ENCODE results near the gene DIAPH1. TPM values are rescaled to one million over a fixed set of nuclear protein-coding genes. Genes with fewer than 3 reads are reported as not detected.

Gene DIAPH1
- total and polyA plus RNA-seq, 8 donors: 18.0 to 181 (median 76.6) TPM

DNA sequence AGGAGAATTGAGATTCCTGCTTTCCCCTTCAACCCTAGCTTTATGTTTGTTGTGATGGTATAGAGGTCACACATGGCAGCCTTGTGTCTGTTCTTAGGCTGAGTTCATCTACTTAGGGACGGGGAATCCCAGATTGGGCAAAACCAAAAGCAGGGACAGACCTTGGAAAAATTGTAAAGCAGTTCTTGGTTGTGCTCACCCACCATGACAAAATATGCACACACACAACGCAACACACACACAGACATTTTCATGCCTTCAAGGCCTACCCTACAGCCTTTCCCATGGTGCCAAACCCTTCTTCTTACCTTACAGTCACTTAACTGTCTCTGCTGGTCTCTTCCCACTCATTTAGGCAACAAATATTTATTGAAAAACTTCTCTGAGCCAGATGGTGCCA lies 115.1 kb downstream of the DIAPH1 start:
- no peaks in the 10 kb centered on the region for H3K27me3 ChIP-seq
- WGBS, 5 donors: 94 to 100% (median 97%) methylated on average over 2 of the region's 2 CpGs
- no peaks in the 10 kb centered on the region for H3K9me3 ChIP-seq
- intact Hi-C loops (cut with DNase I; ENCODE audit: low total_unique reads): no loop called here
- no peak overlapping the region for H3K4me3 ChIP-seq
- no peak for DNase-seq
- H3K27ac ChIP-seq: no peak overlapping the region
- H3K36me3 ChIP-seq: peaks cover 0 to 27% (median 18%) of the 10 kb centered on the region in 4 donors
- H3K4me1 ChIP-seq: peaks cover 15 to 23% (median 20%) of the 10 kb centered on the region in 4 donors
- TF ChIP-seq, protein P1, sequence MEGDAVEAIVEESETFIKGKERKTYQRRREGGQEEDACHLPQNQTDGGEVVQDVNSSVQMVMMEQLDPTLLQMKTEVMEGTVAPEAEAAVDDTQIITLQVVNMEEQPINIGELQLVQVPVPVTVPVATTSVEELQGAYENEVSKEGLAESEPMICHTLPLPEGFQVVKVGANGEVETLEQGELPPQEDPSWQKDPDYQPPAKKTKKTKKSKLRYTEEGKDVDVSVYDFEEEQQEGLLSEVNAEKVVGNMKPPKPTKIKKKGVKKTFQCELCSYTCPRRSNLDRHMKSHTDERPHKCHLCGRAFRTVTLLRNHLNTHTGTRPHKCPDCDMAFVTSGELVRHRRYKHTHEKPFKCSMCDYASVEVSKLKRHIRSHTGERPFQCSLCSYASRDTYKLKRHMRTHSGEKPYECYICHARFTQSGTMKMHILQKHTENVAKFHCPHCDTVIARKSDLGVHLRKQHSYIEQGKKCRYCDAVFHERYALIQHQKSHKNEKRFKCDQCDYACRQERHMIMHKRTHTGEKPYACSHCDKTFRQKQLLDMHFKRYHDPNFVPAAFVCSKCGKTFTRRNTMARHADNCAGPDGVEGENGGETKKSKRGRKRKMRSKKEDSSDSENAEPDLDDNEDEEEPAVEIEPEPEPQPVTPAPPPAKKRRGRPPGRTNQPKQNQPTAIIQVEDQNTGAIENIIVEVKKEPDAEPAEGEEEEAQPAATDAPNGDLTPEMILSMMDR (IDR thresholded peaks at IDR 0.05): no peak
- TF ChIP-seq POLR2AphosphoS5 (IDR thresholded peaks at IDR 0.05): no peak
- no peak for TF ChIP-seq EP300 (IDR thresholded peaks at IDR 0.05)
- no peak for TF ChIP-seq POLR2A (IDR thresholded peaks at IDR 0.05)

DNA sequence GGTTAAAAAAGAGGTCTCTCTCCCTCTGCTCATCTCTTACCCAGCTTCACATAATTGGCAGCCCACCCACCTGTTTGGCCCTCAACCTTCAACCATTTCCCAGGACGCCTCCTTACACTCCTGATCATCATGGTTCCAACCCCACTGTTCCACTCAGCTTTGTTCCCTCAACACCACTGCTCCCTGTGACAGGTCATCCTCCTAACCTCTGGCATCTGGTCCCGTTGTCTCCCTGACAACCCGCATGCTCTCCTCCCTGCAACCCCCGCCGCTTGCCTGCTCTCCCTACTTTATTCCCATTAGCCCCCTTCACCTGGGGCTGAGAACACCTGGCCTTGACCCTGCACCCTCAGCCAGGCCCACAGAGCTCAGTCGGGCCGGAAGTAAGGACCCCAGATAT lies 117.0 kb downstream of the DIAPH1 start:
- DNase-seq: no peak
- whole genome bisulfite sequencing, 5 donors: 71 to 85% (median 78%) methylated on average over 7 of the region's 7 CpGs
- TF ChIP-seq, protein P1 (IDR thresholded peaks at IDR 0.05): no peak
- TF ChIP-seq POLR2AphosphoS5 (IDR thresholded peaks at IDR 0.05): no peak
- no peak for TF ChIP-seq EP300 (IDR thresholded peaks at IDR 0.05)
- no peak for TF ChIP-seq POLR2A (IDR thresholded peaks at IDR 0.05)
- peaks cover 0 to 41% (median 24%) of the 10 kb centered on the region in 4 donors for H3K36me3 ChIP-seq
- intact Hi-C loops (cut with DNase I; ENCODE audit: low total_unique reads): no loop called here
- no peak overlapping the region for H3K4me3 ChIP-seq
- H3K27me3 ChIP-seq: no peaks in the 10 kb centered on the region
- H3K4me1 ChIP-seq: peaks cover 2 to 4% (median 3%) of the 10 kb centered on the region in 4 donors
- H3K9me3 ChIP-seq: no peaks in the 10 kb centered on the region
- no peak overlapping the region for H3K27ac ChIP-seq

DNA sequence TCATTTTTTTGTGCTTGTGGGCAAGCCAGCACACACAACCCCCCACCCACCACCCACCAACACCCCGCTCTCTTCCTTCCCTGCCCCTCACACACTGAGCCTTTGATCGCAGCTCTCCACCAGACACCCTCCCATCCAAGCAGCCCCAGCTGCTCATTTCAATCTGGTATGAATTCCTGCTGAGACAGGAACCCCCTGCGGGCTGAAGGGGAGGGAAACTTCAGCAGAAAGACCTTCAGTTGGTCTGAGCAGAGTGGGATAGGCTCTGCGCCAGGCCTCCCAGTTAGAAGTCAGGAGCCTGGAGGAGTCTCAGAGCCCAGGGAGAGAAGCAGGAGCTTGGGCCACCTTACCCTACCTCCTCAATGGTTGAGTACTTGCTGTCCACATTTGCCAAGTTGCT lies 122.8 kb downstream of the DIAPH1 start:
- WGBS, 5 donors: 71 to 86% (median 73%) methylated on average over 4 of the region's 4 CpGs
- Histone ChIP-seq H3K4me1 (peaks cover 12 to 41% (median 27%) of the 10 kb centered on the region in 4 donors), H3K9me3 (peaks cover 0 to 12% (median 0%) of the 10 kb centered on the region in 4 donors), H3K4me3 (no peak overlapping the region), H3K36me3 (peaks cover 0 to 28% (median 16%) of the 10 kb centered on the region in 4 donors), H3K27me3 (peaks cover 0 to 52% (median 18%) of the 10 kb centered on the region in 3 donors), H3K27ac (no peak overlapping the region)
- no peak for DNase-seq
- intact Hi-C loops (cut with DNase I; ENCODE audit: low total_unique reads): no loop called here
- TF ChIP-seq EP300 (IDR thresholded peaks at IDR 0.05) (no peak), POLR2AphosphoS5 (IDR thresholded peaks at IDR 0.05) (no peak), POLR2A (IDR thresholded peaks at IDR 0.05) (no peak)
- TF ChIP-seq, protein P1 (IDR thresholded peaks at IDR 0.05): no peak

DNA sequence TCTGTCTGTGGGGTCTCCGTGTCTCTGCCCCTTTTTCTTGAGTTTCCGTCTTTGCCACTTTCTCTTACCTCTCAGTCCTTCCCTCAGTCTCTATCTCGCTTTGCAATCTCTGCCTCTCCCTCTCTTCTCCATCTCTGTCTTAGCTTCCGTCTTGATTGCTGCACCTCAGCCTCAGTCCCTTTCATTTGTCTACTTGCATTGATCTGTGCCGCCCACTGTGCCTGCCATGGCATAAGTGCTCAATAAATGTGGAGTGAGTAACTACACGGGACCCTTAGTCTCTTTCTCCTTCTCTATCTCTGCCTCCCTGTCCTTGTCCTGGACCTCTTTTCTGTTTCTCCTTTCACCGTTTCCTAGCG lies 123.4 kb downstream of the DIAPH1 start:
- WGBS, 5 donors: 68 to 82% (median 78%) methylated on average over 8 of the region's 8 CpGs
- Histone ChIP-seq H3K27ac (no peak overlapping the region), H3K27me3 (peaks cover 0 to 58% (median 24%) of the 10 kb centered on the region in 3 donors), H3K9me3 (peaks cover 0 to 12% (median 0%) of the 10 kb centered on the region in 4 donors), H3K36me3 (peaks cover 0 to 34% (median 15%) of the 10 kb centered on the region in 4 donors), H3K4me3 (no peak overlapping the region), H3K4me1 (peaks cover 12 to 41% (median 27%) of the 10 kb centered on the region in 4 donors)
- no peak for TF ChIP-seq POLR2AphosphoS5 (IDR thresholded peaks at IDR 0.05)
- TF ChIP-seq EP300 (IDR thresholded peaks at IDR 0.05): no peak
- TF ChIP-seq, protein P1 (IDR thresholded peaks at IDR 0.05): no peak
- no peak for TF ChIP-seq POLR2A (IDR thresholded peaks at IDR 0.05)
- intact Hi-C loops (cut with DNase I; ENCODE audit: low total_unique reads): no loop called here
- no peak for DNase-seq
